ENCODE data around the gene FHOD3. TPM values are rescaled to one million over a fixed set of nuclear protein-coding genes. Genes with fewer than 3 reads are reported as not detected.

Gene FHOD3
- total and polyA plus RNA-seq, 2 of the 4 experiments (the other 2 are of a cell fraction), result 14.6 to 16.0 TPM

- Histone ChIP-seq H3K9me3 (ENCODE audit: control insufficient read depth, insufficient read depth, low read length) (no peaks in the 10 kb centered on the region), H3K9ac (ENCODE audit: low read depth, low read length) (no peak overlapping the region), H3K23ac (ENCODE audit: low read depth, low read length) (no peak overlapping the region), H3K4me1 (ENCODE audit: control insufficient read depth, insufficient read depth, low read length) (peaks cover 14% of the 10 kb centered on the region), H4K20me1 (ENCODE audit: insufficient read depth, low read length) (no peaks in the 10 kb centered on the region), H2BK120ac (ENCODE audit: low read depth, low read length) (no peak overlapping the region; the same call in 1 of the 2 replicates), H3K79me1 (ENCODE audit: low read depth in 1 of 2, low read length in 2 of 2) (no peaks in the 10 kb centered on the region), H3K4me3 (ENCODE audit: insufficient read depth, low read depth, low read length) (no peak overlapping the region), H4K8ac (ENCODE audit: low read depth in 2 of 2, low read length in 2 of 2) (no peak overlapping the region), H2AK9ac (replicated peaks; ENCODE audit: low read depth, low read length, poor library complexity) (no peak overlapping the region), H3K56ac (ENCODE audit: extremely low read depth, insufficient read depth, low read length) (no peak overlapping the region), H3K4me2 (ENCODE audit: low read depth, low read length) (no peak overlapping the region), H3K9me1 (ENCODE audit: insufficient read depth, low read length) (peaks cover 17% of the 10 kb centered on the region), H2AFZ (replicated peaks; ENCODE audit: low read length, poor library complexity) (no peak overlapping the region), H3K14ac (replicated peaks; ENCODE audit: low read depth, low read length) (0 out of 2 replicates have a peak overlapping the region, but pooled peaks have one; percentile 21), H2AK5ac (ENCODE audit: low read depth, low read length) (no peak overlapping the region), H3K36me3 (ENCODE audit: control insufficient read depth, insufficient read depth, low read length) (0 out of 2 replicates have a peak, but pooled peaks cover 2% of the 10 kb centered on the region), H3K27me3 (ENCODE audit: control insufficient read depth, insufficient read depth, low read length) (no peaks in the 10 kb centered on the region), H3K4ac (ENCODE audit: low read depth, low read length) (no peak overlapping the region), H3K27ac (ENCODE audit: insufficient read depth, low read length) (no peak overlapping the region), H2BK15ac (ENCODE audit: low read depth, low read length) (no peak overlapping the region), H2BK20ac (ENCODE audit: low read depth, low read length) (no peak overlapping the region; the same call in none of the 2 replicates), H3K18ac (ENCODE audit: low read depth, low read length) (no peak overlapping the region), H2BK5ac (ENCODE audit: low read depth, low read length, poor library complexity, severe bottlenecking) (no peak overlapping the region), H4K91ac (ENCODE audit: insufficient read depth, low read depth, low read length) (no peak overlapping the region), H4K5ac (ENCODE audit: low read depth, low read length) (no peak overlapping the region)
- no peak for DNase-seq
- intact Hi-C loops (cut with micrococcal nuclease), result no loop called here
- no TSS peak for BruUV-seq (replicated peaks)
- ChIA-PET CTCF (no interaction called here), POLR2A (ENCODE audit: unreplicated experiment) (no interaction called here)
- no peak; the same call in none of the 2 replicates for ATAC-seq (ENCODE audit: low read depth)
- WGBS, 2 experiments (ENCODE audit: extremely low coverage in 2 of 2, insufficient read length in 1 of 2), result no CpG with 5 or more reads among the region's 3 CpGs
- no peak for TF ChIP-seq CTCF (conservative IDR thresholded peaks at IDR 0.05; ENCODE audit: low read depth, low read length)
- TF ChIP-seq SMC3 (IDR thresholded peaks at IDR 0.05; ENCODE audit: low read depth, low read length), result no peak
- dilution Hi-C loops (cut with HindIII; ENCODE audit: low sequenced_read_pairs, unreplicated experiment), result no loop called here
- in situ Hi-C loops (cut with MboI; ENCODE audit: low sequenced_read_pairs), result no loop called here
Measured at GRCh38 chr18:36770315-36770946, 472.9 kb downstream of the FHOD3 start.

All from IMR-90 (cell line).